Peyer's patch (tissue), 4 donors: ENCODE results near the gene TSPAN19. TPM values are rescaled to one million over a fixed set of nuclear protein-coding genes. Genes with fewer than 3 reads are reported as not detected.
A peak's percentile ranks its signal among the peaks of the same experiment; 100 is the strongest.

Source experiments
- DNase-seq, 3 donors: peaks; one replicate each; pipeline ENCODE4 v3.0.0-alpha.2; 2017 to 2019
- H3K27ac ChIP-seq, 4 donors: fragments of 200-600 bp; sonication (generic); one replicate each; pipeline ENCODE4 v1.5.1; 2016 to 2019
- H3K27me3 ChIP-seq, 2 donors: fragments of 200-600 bp; sonication (generic); one replicate each; pipeline ENCODE4 v1.5.1; 2019
- H3K36me3 ChIP-seq, 3 donors: fragments of 200-600 bp; sonication (generic); one replicate each; pipeline ENCODE4 v1.5.1; 2016 to 2019
- H3K4me1 ChIP-seq, 4 donors: fragments of 200-600 bp; sonication (generic); one replicate each; pipeline ENCODE4 v1.5.1; 2016 to 2019
- H3K4me3 ChIP-seq, 4 donors: fragments of 200-600 bp; sonication (generic); 1 replicate in 3 of 4; 2 replicates in 1 of 4; pipeline ENCODE4 v1.5.1; 2016 to 2019; ENCODE audit warnings: mild to moderate bottlenecking in 1 of 4
- H3K9me3 ChIP-seq, 4 donors: fragments of 200-600 bp; sonication (generic); one replicate each; pipeline ENCODE4 v1.5.1; 2016 to 2019; ENCODE audit warnings: mild to moderate bottlenecking in 1 of 4
- POLR2A ChIP-seq, 2 donors: fragments of 450-650 bp; IDR thresholded peaks; one replicate each; pipeline ENCODE4 v1.5.1; 2017; ENCODE audit warnings: antibody characterized with exemption in 2 of 2, mild to moderate bottlenecking in 2 of 2, moderate library complexity in 2 of 2
- total RNA-seq, 4 donors: library from RNA; depleted of rRNA; stranded (reverse); fragments of >200 nt; gene quantifications; one replicate each; pipeline ENCODE4 v1.1.0, GENCODE V29; 2016
- TF ChIP-seq, protein P1 (sequence below), 6 experiments: fragments of 450-650 bp in 4 of 6; fragments of 200-600 bp in 2 of 6; sonication (generic) in 1 of 6; IDR thresholded peaks; one replicate each; pipeline ENCODE4 v1.5.1; 2017 to 2019; ENCODE audit warnings: antibody characterized with exemption in 6 of 6, mild to moderate bottlenecking in 3 of 6, moderate library complexity in 1 of 6

Gene TSPAN19
- total RNA-seq, 4 donors from 2014 or later, result not detected

DNA sequence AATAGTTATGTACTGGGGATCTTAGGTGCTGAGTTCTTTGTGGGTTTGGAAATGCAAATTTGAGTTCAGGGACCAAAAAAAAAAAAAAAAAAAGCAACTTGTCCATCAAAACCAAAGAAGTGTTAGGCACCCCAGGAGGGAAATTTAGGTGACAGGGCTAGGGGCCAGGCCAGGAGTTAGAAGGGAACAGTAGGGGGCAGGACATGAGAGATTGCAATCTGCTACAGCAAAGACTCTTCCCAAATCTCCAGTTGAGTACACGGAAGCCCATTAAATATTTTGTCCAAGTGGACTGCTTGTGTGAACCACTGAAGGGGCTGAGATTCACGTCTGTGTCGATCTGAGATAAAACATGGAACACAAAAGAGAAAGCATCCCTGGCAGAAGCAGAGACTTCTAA lies 52.8 kb downstream of the TSPAN19 start:
- DNase-seq, result no peak
- Histone ChIP-seq H3K27ac (no peak overlapping the region), H3K9me3 (no peaks in the 10 kb centered on the region), H3K36me3 (no peaks in the 10 kb centered on the region), H3K27me3 (no peaks in the 10 kb centered on the region), H3K4me3 (no peak overlapping the region), H3K4me1 (no peaks in the 10 kb centered on the region)
- TF ChIP-seq POLR2A (IDR thresholded peaks at IDR 0.05), result no peak

DNA sequence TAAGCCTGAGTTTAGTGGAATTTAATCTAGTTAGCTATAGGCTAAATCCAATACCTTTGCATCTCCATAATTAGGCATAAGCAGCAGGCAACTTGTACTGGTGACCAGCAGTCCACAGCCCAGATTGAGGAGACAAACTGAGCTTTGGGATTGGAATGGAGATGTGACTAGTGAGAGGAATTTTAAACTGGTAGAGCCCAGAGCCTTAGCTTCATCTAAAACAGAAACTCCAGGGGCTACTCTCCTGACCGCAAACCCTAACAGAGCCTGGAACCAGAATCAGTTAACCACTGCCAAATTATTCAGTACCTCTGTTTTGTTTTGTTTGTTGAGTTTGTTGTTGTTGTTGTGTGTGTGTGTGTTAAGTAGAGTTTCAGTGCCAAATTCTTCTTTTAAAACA lies 53.2 kb downstream of the TSPAN19 start:
- Histone ChIP-seq H3K4me3 (no peak overlapping the region), H3K36me3 (no peaks in the 10 kb centered on the region)

DNA sequence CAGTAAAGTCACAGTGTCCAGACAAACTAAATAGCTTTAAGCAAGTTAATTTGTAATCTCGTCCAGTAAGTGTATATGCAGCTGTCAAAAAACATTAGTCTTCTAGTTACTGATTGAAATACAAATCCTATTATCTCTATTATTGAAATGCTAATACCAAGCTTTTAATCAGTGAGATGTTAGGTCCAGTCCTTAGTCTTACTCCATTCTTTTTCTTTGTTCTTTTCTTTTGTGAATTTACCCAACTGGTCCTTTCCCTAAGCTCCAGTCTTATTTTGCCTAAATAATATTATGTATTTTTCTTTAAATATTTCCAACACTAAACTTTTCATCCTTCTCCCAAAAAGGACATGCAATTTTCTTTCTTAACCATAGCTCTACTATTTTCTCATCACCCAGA lies 57.2 kb downstream of the TSPAN19 start:
- no peaks in the 10 kb centered on the region for H3K36me3 ChIP-seq
- H3K27me3 ChIP-seq, result no peaks in the 10 kb centered on the region
- no peak overlapping the region for H3K27ac ChIP-seq
- H3K4me1 ChIP-seq, result no peaks in the 10 kb centered on the region
- DNase-seq, result no peak
- no peaks in the 10 kb centered on the region for H3K9me3 ChIP-seq
- no peak for TF ChIP-seq POLR2A (IDR thresholded peaks at IDR 0.05)
- TF ChIP-seq, protein P1, sequence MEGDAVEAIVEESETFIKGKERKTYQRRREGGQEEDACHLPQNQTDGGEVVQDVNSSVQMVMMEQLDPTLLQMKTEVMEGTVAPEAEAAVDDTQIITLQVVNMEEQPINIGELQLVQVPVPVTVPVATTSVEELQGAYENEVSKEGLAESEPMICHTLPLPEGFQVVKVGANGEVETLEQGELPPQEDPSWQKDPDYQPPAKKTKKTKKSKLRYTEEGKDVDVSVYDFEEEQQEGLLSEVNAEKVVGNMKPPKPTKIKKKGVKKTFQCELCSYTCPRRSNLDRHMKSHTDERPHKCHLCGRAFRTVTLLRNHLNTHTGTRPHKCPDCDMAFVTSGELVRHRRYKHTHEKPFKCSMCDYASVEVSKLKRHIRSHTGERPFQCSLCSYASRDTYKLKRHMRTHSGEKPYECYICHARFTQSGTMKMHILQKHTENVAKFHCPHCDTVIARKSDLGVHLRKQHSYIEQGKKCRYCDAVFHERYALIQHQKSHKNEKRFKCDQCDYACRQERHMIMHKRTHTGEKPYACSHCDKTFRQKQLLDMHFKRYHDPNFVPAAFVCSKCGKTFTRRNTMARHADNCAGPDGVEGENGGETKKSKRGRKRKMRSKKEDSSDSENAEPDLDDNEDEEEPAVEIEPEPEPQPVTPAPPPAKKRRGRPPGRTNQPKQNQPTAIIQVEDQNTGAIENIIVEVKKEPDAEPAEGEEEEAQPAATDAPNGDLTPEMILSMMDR (IDR thresholded peaks at IDR 0.05), result no peak
- no peak overlapping the region for H3K4me3 ChIP-seq

More for the DNA sequence above, 53.2 kb downstream of the TSPAN19 start:
- Histone ChIP-seq H3K27me3 (no peaks in the 10 kb centered on the region), H3K9me3 (no peaks in the 10 kb centered on the region), H3K4me1 (no peaks in the 10 kb centered on the region), H3K27ac (no peak overlapping the region)
- TF ChIP-seq, protein P1 (IDR thresholded peaks at IDR 0.05), result no peak
- no peak for TF ChIP-seq POLR2A (IDR thresholded peaks at IDR 0.05)
- DNase-seq, result no peak

DNA sequence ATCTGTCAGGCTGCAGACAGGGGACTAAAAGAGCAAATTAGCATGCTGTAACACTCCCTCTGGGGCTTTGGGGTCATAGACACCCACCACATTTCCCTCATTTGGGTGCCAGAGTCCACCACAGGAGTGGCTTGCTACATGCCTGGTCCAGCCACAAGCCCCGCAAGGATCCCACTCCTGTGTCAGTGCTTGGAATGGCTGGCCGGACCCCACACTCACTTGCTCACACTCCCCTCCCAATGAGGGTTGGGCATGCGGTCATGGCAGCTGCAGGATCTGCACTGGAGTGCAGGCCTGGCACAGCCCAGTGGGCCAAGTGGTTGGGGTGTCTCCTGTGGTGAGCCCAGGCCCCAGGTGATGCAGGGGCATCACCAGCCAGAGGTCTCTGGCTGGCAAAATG lies 59.9 kb downstream of the TSPAN19 start:
- no peaks in the 10 kb centered on the region for H3K27me3 ChIP-seq
- no peaks in the 10 kb centered on the region for H3K4me1 ChIP-seq
- no peak overlapping the region for H3K4me3 ChIP-seq
- H3K36me3 ChIP-seq, result no peaks in the 10 kb centered on the region
- H3K27ac ChIP-seq, result no peak overlapping the region
- H3K9me3 ChIP-seq, result no peaks in the 10 kb centered on the region
- no peak for TF ChIP-seq POLR2A (IDR thresholded peaks at IDR 0.05)
- TF ChIP-seq, protein P1 (IDR thresholded peaks at IDR 0.05), result no peak
- peak in 1 of 3 donors; percentile 38 for DNase-seq

DNA sequence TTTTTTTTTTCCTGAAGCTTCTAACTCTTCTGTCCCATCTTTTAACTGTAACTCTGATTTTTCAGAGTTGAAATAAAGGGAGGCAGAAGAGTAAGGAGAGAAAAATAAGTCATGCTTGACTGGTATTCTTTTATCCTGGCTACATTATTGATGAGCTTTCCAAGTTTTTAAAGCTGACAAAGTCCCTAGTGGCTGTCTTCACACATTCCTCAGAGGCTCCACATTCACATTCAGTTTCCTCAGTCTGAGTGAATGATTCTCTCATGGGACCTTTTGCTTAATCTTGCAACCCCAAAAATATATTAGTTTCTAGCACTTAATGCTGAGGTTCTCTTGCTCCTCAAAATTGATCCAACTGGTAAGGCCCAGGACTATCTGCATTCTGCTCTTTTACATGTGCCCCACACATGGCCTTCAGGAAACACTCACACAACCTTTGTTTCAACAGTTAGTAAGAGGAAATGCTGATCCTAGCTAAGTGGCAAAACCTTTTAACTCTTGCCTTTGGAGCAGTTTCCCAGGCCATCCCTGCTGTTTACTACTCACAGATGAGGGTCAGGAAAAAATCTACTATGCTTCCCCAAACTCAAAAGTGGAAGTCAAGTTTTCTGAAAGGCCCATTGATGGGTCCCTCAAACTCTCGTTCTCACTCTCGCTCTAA lies 61.8 kb downstream of the TSPAN19 start:
- no peak for DNase-seq
- Histone ChIP-seq H3K27me3 (no peaks in the 10 kb centered on the region), H3K27ac (no peak overlapping the region), H3K36me3 (no peaks in the 10 kb centered on the region), H3K9me3 (no peaks in the 10 kb centered on the region), H3K4me1 (no peaks in the 10 kb centered on the region), H3K4me3 (no peak overlapping the region)
- TF ChIP-seq, protein P1 (IDR thresholded peaks at IDR 0.05), result no peak
- TF ChIP-seq POLR2A (IDR thresholded peaks at IDR 0.05), result no peak

DNA sequence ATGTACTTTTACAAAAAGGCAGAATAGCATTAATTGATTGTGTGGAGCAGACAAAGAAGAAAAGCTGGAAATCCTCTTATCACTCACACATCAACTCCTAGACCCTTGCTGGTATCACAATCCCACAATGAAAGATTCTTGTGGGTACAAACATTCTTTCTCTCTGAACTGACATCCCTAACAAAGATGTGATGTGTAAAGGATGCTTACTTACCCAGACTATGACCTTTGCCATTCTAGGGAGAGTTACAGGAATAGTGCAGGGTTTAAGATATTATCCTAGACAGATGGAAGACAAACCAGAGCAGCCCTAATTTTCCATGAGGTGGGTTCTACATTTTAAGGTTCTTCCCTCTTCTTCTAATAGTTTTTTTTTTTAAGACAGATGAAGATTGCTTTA lies 63.1 kb downstream of the TSPAN19 start:
- Histone ChIP-seq H3K9me3 (no peaks in the 10 kb centered on the region), H3K27ac (no peak overlapping the region), H3K4me3 (no peak overlapping the region), H3K4me1 (no peaks in the 10 kb centered on the region), H3K36me3 (no peaks in the 10 kb centered on the region), H3K27me3 (no peaks in the 10 kb centered on the region)
- no peak for DNase-seq
- no peak for TF ChIP-seq POLR2A (IDR thresholded peaks at IDR 0.05)
- TF ChIP-seq, protein P1 (IDR thresholded peaks at IDR 0.05), result no peak
